GM19351 (cell line): ENCODE results near the gene ADGRE2.
"Not testable (repeated sequence)": the region's sequence is repeated elsewhere in the genome, so short reads cannot be mapped to it uniquely, and the experiment has no call there.

Experiments
- ATAC-seq: cut with Tn5 transposase; IDR thresholded peaks from one replicate; pipeline ENCODE4 v1.9.1; 2021; ENCODE audit warnings: mild to moderate bottlenecking, moderate library complexity; ENCODE audit not compliant: unreplicated experiment

Gene ADGRE2

DNA sequence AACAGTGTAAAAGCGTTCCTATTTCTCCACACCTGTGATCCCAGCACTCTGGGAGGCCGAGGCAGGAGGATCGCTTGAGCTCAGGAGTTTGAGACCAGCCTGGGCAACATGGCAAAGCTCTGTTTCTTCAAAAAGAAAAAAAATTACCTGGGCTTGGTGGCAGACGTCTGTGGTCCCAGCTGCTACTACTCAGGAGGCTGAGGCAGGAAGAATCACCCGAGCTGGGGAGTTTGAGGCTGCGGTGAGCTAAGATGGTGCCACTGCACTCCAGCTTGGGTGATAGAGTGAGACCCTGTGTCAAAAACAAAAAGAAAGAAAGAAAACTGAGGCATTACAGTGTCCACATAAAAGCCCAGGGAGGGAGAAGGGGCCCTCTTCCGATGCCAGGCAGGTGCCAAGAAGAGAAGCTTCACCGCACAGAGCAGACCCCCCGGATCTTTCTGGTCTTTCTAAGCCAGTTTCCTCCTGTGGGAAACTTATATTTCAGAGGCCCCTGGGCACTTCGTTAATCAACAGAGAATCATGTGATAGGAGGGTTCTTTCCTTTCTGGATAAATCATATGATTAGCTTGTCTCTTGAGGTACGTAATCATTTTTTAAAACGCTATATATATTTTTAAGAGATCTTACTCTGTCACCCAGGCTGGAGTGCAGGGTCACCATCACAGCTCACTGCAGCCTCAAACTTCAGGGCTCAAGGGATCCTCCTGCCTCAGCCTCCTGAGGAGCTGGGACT lies at the start of gene ADGRE2:
ADGRE2 (minus strand) TSS at position 451 of the 736 bp plus-strand sequence. CDS start 1,804 bp downstream, outside the sequence.
- not testable (repeated sequence) for ATAC-seq

DNA sequence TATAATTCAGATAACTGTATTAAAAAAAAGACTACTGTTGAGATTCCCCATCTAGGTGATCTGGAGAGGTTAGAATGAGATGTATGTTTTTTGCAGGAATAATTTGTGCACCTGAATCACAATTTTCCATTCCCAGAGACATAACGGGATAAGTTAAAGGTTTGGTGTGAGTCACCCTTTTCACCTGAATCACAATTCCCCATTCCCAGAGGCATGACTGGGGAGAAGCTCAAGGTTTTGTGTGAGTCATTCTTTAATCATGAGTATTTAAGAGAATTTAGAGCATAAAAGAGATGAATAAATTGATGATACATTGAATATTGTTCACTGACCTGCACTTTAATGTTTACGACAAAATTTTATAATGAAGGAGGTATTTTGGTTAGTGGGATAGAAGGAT lies 47.6 kb upstream of the ADGRE2 start:
- ATAC-seq, result no peak

DNA sequence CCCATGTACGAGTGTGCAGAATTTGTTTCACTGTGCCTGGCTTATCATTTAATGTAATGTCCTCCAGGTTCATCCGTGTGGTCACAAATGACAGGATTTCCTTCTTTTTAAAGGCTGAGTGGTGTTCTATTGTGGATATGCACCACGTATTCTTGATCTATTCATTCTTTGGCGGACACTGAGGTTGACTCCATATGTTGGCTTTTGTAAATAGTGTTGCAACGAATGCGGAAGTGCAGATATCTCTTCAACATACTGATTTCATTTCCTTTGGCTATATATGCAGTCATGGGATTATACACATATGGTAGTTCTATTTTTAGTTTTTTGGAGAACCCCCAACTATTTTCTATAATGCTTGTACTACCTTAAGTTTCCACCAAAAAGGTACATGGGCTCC lies 43.6 kb upstream of the ADGRE2 start:
- no peak for ATAC-seq

DNA sequence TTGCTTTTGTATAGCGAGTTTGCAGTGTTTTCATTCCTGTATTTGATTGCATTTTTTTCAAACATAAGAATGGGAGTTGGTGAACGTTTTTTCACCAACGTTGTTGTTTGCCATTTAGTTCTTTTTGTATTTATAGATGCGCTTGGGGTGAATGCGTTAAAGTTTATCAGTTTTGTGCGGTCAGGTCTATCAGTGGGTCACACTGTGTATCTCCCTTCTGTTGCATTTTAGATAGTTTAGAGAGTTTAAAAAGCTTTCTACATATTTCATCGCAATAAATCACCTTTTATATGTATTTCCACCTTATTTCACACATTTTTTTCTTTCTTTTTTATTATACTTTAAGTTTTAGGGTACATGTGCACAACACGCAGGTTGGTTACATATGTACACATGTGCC lies 40.2 kb upstream of the ADGRE2 start:
- ATAC-seq, result no peak

DNA sequence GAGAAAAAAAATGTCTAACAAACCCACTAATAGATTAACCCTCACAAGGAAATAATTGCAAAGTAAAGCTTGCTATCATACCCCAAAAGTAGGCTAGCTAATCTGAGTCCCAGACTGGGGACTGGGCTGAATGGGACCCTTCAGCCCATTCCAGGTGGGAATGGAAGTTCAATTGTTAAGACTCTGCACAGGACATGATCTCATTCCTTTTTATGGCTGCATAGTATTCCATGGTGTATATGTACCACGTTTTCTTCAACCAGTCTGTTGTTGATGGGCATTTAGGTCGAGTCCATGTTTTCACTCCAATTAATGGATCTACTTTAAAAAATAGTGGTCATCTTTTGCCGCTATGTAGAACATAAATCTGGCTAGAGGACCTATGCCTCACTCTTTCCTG lies 38.7 kb upstream of the ADGRE2 start:
- ATAC-seq, result no peak

DNA sequence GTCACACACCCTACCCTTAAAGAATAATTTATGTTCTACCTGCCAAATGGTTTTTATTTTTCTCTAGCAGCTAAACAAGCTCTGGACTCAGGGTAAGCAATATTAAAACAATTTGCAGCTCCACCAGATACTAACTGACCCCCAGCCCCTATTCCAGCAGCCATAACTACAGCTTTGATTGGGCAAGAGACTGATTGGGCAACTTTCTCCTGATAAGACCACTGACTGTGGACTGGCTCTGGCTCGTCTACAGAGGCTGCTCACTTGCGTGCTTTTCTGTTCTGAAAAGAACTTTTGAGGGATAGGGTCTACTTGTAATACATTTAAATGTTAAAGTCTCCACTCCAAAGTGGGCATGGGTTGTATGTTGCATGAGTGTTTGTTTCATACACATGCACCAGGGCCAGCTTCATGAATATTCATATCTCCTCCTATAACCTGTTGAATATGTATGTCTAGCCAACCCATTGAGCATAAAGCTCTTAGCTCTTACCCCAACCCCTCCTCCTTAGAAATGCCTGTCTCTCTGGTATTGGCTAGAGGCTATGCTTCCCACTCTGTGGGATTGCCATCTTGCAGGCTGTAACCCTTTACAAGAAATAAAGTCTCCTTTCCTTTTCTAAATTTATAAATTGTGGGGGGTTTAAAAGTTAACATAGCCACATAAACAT lies 36.8 kb upstream of the ADGRE2 start:
- ATAC-seq, result no peak

DNA sequence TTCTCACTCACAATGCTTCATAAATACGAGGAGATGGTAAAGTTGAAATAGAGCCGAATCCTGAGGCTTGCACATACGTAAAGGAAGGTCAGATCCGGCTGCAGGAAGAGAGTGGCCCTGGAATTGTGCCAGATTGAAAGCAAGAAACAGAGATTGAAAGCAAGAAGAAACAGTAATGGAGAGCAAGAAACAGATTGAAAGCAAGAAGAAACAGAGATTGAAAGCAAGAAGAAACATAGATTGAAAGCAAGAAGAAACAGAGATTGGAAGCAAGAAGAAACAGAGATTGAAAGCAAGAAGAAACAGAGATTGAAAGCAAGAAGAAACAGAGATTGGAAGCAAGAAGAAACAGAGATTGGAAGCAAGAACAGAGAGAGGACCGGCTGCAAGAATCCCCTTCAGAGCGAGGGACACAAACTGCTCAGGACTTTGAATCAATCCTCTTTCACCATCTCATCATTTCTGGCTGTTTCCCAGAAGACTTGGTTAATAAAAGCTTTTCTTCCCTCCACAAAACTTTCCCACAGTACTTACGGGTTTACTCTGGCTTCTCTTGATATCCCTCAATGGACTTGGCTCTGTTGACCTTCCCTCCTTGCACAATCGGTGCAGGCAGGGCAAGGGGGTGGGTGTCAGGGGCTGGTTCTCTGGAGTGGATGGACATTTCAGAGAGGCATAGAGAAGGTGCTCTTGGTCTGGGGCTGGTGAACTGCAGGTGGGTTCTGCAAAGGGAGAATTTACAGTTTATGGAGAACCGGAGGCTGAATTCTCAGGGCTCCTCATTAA lies 31.1 kb upstream of the ADGRE2 start:
- no peak for ATAC-seq

DNA sequence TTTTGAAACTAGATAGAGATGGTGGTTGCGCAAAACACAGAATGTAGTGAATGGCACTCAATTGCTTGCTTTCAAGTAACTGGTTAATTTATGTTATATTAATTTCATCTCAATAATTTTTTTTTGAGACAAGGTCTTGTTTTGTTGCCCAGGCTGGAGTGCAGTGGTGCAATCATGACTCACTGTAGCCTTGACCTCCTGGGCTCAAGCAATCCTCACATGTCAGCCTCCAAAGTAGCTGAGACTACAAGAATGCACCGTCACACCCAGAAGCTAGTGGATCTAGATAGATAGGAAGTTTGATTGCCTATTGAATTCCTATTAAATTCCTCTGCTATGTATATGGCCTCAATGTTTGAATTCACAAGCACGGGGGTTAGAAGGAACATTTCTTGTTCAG lies 26.4 kb upstream of the ADGRE2 start:
- no peak for ATAC-seq

DNA sequence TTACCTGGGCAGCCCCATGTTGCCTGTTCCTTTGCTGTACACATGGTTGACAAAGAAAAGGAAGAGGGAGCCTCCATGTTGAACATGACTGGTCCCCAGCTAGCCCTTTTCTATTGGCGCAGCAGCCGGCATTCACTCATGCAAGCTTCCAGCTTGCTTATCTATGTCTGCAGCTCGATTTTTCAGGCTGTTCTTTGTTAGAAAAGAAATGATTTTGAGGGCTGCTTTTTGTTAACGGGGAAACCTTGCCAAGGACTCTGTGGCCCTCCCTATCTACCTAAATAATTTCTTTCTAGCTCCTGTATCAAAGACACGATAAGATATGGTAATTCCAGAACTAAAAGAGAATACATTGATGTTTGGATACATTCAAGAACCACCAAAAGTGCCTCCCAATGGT lies 20.4 kb upstream of the ADGRE2 start:
- no peak for ATAC-seq

DNA sequence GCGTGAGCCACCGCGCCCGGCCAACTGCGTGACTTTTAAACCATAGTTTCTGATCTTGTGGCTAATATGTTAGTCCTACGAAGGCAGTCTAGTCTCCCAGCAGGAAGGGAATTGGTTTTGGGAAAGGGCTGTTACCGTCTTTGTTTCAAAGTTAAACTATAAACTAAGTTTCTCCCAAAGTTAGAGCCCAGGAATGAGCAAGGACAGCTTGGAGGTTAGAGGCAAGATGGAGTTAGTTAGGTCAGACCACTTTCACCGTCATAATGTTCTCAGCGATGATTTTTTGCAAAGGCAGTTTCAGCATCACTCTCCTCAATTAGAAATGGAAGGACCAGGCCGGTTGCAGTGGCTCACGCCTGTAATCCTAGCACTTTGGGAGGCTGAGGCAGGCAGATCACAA lies 17.7 kb upstream of the ADGRE2 start:
- no peak for ATAC-seq

DNA sequence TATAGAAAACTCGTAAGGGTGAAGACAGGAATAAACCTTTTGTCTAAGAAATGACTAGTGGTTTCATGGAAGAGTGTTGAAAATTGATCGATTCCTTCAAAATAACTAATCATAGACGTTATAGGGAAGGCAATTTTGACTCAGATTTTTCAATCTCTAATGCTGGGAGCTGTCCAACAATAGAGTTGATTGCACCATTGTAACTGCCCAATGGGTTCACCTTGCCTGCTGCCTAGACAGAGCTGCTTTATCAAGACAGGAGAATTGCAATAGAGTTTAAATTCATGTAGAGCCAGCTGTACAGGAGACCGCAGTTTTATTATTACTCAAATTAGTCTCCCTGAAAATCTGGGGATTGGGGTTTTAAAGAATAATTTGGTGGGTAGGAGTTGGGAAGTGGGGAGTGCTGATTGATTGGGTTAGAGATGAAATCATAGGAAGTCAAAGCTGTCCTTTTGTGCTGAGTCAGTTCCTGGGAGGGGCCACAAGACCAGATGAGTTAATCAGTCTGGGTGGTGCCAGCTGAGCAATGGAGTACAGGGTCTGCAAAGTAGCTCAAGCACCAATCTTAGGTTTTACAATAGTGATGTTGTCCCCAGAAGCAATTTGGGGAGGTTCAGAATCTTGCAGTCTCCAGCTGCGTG lies 16.8 kb upstream of the ADGRE2 start:
- ATAC-seq, result no peak

DNA sequence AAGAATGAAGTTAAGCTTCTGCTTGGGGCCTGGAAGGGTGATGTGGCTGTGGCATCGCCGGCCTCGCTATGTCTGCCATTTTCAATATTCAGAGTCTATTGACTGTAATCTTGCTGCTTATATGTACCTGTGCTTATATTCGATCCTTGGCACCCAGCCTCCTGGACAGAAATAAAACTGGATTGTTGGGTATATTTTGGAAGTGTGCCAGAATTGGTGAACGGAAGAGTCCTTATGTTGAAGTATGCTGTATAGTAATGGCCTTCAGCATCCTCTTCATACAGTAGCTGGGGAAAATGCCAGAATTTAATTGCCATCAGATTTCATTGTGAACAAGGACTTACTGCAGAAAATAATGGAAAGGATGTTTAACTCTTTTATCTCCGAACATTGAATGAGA lies 13.9 kb upstream of the ADGRE2 start:
- not testable (repeated sequence) for ATAC-seq

DNA sequence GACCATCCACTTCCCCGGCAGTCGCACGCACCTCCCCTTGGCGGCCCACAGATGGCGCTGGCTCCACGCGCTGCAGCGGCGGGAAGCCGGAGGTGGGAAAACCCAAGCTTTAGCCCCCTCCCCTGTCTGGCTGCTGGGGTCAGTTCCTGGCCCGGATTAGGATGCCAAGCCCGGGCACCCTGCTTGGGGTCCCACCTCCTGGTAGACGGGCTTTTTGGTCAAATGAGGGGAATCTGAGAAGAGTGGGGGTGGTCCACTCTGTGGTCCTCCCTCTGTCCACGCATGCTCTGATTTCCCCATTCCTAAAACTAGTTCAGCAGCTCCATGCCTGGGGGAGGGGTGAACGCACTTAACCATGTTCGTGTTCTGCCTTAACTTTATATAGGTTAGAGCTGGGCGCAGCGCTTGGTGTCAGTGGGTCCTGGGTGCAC lies 8.1 kb upstream of the ADGRE2 start:
- no peak for ATAC-seq

DNA sequence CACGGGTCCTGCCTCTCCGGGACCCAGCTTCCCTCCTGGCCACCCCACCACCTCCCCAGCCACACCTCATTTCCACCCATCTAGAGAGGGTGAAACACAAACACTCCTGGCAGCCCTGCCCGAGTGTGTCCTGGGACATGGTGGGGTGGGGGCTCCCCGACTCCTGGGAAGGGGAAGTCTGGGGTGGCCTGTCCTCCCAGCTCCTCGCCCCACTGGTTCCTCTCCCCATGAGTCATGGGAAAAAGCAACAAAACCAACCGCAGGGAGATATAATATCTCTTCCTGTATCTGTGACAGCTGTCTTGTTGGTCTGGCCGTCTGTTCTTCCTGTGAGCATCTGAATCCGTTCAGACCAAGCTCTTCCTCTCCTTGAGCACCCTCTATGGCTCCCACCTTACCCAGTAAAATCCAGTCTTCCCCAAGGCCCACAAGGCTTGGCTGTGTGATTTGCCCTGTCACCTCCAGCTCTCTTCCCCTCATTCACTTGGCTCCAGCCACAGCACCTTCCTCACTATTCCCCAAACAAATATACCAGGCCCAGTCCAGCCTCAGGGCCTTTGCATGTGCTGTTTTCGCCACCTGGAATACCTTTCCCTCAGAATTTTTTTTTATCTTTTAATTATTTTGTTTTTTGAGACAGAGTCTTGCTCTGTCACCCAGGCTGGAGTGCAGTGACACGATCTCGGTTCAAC lies 6.9 kb upstream of the ADGRE2 start:
- not testable (repeated sequence) for ATAC-seq

DNA sequence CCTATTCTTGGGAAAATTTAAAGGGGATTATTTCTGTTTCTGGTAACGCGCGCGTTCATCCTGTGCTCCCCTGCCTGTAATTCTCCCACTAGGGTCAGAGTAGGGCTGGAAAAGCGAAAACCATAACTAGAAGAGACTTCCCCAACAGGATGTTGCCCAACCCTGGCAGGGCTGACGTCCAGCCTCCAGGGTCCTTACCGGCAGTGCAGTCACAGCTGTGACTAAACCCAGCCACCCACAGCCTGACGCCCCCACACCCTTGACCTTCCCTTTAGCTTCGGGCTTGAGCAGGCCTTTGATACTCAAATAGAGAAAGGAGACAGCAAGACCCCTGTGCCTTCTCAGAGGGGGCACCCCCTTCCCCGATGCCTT lies 6.4 kb upstream of the ADGRE2 start:
- ATAC-seq, result not testable (repeated sequence)

DNA sequence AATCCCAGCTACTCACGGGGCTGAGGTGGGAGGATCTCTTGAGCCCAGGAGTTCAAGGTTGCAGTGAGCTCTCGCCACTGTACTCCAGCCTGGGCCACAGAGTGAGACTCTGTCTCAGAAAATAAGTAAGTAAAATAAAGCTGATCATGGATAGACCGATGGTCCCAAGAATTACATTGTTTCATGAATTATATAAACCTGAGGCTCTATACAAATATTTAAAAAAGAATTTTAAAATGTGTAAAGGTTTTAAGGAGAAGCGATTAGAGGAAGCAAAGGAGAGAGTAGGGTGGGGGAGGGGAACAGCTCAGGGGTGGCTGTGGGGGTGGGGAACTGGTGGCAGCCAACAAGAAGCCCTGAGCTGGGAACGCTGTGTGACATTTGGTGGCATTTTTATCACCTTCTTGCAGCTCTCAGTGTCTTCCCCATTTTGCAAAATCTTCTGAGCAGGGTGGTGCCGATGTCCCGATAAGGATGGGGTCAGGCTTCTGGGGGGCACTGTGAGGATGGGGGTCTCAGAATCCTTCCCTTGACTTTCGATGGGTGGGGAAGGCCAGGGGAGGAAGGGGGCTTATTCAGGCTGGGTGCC lies 5.1 kb upstream of the ADGRE2 start:
- ATAC-seq, result not testable (repeated sequence)

DNA sequence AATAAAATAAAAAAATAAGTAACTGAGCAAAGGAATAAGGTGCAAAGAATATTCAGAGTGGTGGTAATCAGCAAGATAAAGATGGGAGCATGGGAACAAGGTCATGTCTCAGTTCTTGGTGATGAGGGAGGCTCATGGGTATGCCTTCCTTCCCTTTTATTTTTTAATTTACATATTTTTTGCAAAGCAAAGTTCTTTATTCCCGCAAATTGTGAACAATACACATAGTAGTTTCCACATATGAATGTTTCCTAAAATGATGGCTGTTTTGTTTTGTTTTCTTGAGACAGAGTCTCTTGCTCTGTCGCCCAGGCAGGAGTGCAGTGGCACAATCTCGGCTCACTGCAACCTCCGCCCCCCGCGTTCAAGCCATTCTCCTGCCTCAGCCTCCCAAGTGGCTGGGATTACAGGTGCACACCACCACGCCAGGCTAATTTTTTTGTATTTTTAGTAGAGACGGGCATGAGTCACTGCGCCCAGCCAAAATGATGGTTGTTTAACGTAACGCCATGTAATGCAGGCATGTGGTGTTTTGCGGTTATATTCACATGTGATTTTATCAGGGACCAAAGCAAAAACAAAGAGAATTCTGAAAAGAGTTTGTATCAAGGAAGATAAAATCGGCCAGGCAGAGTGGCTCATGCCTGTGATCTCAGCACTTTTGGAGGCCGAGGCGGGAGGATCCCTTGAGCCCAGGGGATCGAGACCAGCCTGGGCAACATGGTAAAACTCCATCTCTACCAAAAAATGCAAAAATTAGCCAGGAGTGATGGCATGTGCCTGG lies 4.5 kb upstream of the ADGRE2 start:
- ATAC-seq, result no peak

DNA sequence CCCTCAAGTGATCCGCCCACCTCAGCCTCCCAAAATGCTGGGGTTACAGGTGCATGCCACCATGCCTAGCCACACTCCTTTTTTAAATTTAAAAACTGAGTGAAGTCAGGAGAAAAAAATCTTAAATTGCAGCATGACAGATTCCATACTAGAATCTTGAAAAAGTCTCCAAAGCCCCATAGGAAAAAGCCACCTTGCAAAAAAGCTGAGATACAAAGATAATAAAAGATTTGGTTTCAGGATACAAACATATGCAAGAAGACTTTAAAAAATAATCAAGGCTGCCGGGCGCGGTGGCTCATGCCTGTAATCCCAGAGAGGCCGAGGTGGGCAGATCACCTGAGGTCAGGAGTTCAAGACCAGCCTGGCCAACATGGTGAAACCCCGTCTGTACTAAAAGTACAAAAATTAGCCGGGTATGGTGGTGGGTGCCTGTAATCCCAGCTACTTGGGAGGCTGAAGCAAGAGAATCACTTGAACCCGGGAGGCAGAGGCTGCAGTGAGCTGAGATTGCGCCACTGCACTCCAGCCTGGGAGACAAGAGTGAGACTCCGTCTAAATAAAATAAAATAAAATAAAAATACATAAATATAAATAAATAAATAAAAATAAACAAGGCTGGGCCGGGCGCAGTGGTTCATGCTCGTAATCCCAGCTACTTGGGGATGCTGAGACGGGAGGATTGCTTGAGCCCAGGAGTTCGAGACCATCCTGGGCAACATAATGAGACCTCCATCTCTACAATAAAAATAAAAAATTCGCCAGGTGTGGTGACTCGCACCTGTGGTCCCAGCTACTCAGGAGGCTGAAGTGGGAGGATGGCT lies 3.6 kb upstream of the ADGRE2 start:
- ATAC-seq, result not testable (repeated sequence)
